Measurements from ENCODE around the gene LDLRAD3. TPM values are rescaled to one million over a fixed set of nuclear protein-coding genes. Genes with fewer than 3 reads are reported as not detected.

The LDLRAD3 gene
- total RNA-seq, 1 donor from 2014 or later, result 14.9 TPM

- no peak overlapping the region for H3K9ac ChIP-seq (ENCODE audit: low read length)
- no peak overlapping the region for H3K4me3 Mint-ChIP-seq (ENCODE audit: unreplicated experiment)
- no peak for TF ChIP-seq CTCF (IDR thresholded peaks at IDR 0.05; ENCODE audit: insufficient read depth, low read depth, low read length)
- no peak for TF ChIP-seq EZH2 (IDR thresholded peaks at IDR 0.05; ENCODE audit: insufficient read depth, low read length)
- peaks cover 9% of the 10 kb centered on the region for H3K79me2 ChIP-seq (ENCODE audit: insufficient read depth, low read length)
- H3K36me3 ChIP-seq (ENCODE audit: insufficient read depth, low read length), result no peaks in the 10 kb centered on the region
- H3K4me2 ChIP-seq (ENCODE audit: low read length), result no peak overlapping the region
- no peaks in the 10 kb centered on the region for H3K27me3 ChIP-seq (ENCODE audit: insufficient read depth, low read length)
- H3K27ac ChIP-seq (ENCODE audit: low read depth, low read length), result no peak overlapping the region
- FAIRE-seq (no peak), DNase-seq (ENCODE audit: low read depth) (no peak)
- H2AFZ ChIP-seq (ENCODE audit: low read depth, low read length), result no peak overlapping the region
- peaks cover 3% of the 10 kb centered on the region for H3K9me3 ChIP-seq (ENCODE audit: insufficient read depth, low read depth, low read length)
- no peak overlapping the region for H3K27ac Mint-ChIP-seq (ENCODE audit: unreplicated experiment)
- peaks cover 13% of the 10 kb centered on the region for H3K4me1 Mint-ChIP-seq (ENCODE audit: low read depth, unreplicated experiment)
- no peak overlapping the region for H3K4me3 ChIP-seq (ENCODE audit: insufficient read depth, low read depth, low read length)
- peaks cover 6% of the 10 kb centered on the region for H3K36me3 Mint-ChIP-seq (ENCODE audit: low read depth, unreplicated experiment)
- H3K27me3 Mint-ChIP-seq (ENCODE audit: low read depth, unreplicated experiment), result no peaks in the 10 kb centered on the region
- H4K20me1 ChIP-seq (ENCODE audit: insufficient read depth, low read length), result peaks cover 12% of the 10 kb centered on the region
- H3K4me1 ChIP-seq (ENCODE audit: insufficient read depth, low read length), result no peaks in the 10 kb centered on the region
- peaks cover 2% of the 10 kb centered on the region for H3K9me3 Mint-ChIP-seq (ENCODE audit: unreplicated experiment)
These were observed 23.2 kb downstream of the LDLRAD3 start for GRCh38 chr11:35967042-35967441.

DNA sequence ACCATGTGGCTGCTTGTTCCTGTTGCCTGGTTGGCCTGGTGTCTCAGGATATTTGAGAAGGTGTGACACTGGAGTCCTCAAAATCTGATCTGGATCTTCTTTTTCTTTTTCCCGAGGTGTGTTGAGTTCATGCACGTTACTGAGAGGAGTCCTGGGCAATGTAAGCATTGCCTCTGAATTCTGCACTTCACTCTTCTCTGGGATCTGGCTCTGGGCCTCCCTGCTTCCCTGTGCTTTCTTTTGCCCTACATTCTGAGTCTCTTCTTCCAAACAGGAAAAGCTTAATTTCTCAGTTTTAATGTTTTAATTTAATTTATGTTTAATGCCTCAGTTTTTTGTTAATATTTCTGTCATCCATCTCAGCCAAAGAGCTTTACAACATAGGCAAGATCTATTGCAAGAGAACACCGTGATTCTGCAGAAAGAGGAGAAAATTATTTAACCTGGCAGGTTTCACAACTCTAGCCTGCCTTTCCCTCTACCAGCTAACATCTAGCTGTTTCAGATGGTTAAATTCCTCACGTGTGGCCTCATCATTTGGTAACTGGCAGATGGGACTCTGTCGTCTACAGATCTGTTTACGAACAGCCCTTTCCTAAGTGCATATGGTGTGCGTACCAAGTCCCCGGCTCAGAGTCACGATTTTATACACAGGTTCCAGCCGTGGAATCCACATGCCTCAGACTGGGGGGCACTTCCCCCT lies 24.7 kb downstream of the LDLRAD3 start:
- Histone ChIP-seq H4K20me1 (ENCODE audit: insufficient read depth, low read length) (peaks cover 12% of the 10 kb centered on the region), H3K4me1 (ENCODE audit: insufficient read depth, low read length) (no peaks in the 10 kb centered on the region), H3K79me2 (ENCODE audit: insufficient read depth, low read length) (peaks cover 9% of the 10 kb centered on the region), H3K36me3 (ENCODE audit: insufficient read depth, low read length) (no peaks in the 10 kb centered on the region), H3K27me3 (ENCODE audit: insufficient read depth, low read length) (no peaks in the 10 kb centered on the region), H3K4me3 (ENCODE audit: insufficient read depth, low read depth, low read length) (no peak overlapping the region), H2AFZ (ENCODE audit: low read depth, low read length) (no peak overlapping the region), H3K4me2 (ENCODE audit: low read length) (no peak overlapping the region), H3K27ac (ENCODE audit: low read depth, low read length) (no peak overlapping the region), H3K9ac (ENCODE audit: low read length) (no peak overlapping the region), H3K9me3 (ENCODE audit: insufficient read depth, low read depth, low read length) (no peaks in the 10 kb centered on the region)
- H3K4me1 Mint-ChIP-seq (ENCODE audit: low read depth, unreplicated experiment), result peaks cover 13% of the 10 kb centered on the region
- no peak overlapping the region for H3K4me3 Mint-ChIP-seq (ENCODE audit: unreplicated experiment)
- FAIRE-seq (no peak), DNase-seq (ENCODE audit: low read depth) (no peak)
- peaks cover 7% of the 10 kb centered on the region for H3K36me3 Mint-ChIP-seq (ENCODE audit: low read depth, unreplicated experiment)
- no peak for TF ChIP-seq CTCF (IDR thresholded peaks at IDR 0.05; ENCODE audit: insufficient read depth, low read depth, low read length)
- no peak for TF ChIP-seq EZH2 (IDR thresholded peaks at IDR 0.05; ENCODE audit: insufficient read depth, low read length)
- H3K27me3 Mint-ChIP-seq (ENCODE audit: low read depth, unreplicated experiment), result no peaks in the 10 kb centered on the region
- H3K9me3 Mint-ChIP-seq (ENCODE audit: unreplicated experiment), result peaks cover 2% of the 10 kb centered on the region
- no peak overlapping the region for H3K27ac Mint-ChIP-seq (ENCODE audit: unreplicated experiment)
